Thyroid gland (tissue), 4 donors: ENCODE data around the gene CHGA.

Source experiments
- POLR2A ChIP-seq, 2 donors: fragments of 450-650 bp; IDR thresholded peaks; one replicate each; pipeline ENCODE4 v1.6.1; 2017; ENCODE audit warnings: antibody characterized with exemption in 2 of 2, mild to moderate bottlenecking in 2 of 2, moderate library complexity in 1 of 2
- TF ChIP-seq, protein P1 (sequence below), 6 experiments: fragments of 200-600 bp in 3 of 6; fragments of 450-650 bp in 3 of 6; sonication (generic) in 3 of 6; IDR thresholded peaks; one replicate each; pipeline ENCODE4 v1.5.1; 2016 to 2019; ENCODE audit warnings: antibody characterized with exemption in 6 of 6, mild to moderate bottlenecking in 2 of 6, inconsistent platforms in 1 of 6, moderate library complexity in 1 of 6

DNA sequence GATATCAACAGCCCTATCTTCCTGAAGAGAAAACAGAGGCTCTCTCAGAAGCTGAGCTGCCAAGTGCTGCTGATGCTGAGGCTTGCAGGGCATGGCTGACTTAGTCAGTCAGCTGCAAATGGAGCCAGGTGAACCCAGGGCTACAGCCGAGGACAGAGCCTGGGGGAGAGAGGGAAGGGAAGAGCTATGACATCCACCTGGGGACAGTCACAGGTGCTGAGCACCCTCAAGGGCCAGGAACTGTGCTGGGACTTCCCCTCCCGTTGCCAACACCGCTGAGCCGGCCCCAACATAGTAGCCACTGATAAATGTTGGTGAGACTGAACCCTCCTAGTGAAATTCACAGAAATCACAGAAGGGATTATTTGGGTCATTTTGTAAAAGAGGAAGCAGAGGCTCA lies 6.7 kb upstream of the CHGA start:
- no peak for TF ChIP-seq POLR2A (IDR thresholded peaks at IDR 0.05)
- TF ChIP-seq, protein P1, sequence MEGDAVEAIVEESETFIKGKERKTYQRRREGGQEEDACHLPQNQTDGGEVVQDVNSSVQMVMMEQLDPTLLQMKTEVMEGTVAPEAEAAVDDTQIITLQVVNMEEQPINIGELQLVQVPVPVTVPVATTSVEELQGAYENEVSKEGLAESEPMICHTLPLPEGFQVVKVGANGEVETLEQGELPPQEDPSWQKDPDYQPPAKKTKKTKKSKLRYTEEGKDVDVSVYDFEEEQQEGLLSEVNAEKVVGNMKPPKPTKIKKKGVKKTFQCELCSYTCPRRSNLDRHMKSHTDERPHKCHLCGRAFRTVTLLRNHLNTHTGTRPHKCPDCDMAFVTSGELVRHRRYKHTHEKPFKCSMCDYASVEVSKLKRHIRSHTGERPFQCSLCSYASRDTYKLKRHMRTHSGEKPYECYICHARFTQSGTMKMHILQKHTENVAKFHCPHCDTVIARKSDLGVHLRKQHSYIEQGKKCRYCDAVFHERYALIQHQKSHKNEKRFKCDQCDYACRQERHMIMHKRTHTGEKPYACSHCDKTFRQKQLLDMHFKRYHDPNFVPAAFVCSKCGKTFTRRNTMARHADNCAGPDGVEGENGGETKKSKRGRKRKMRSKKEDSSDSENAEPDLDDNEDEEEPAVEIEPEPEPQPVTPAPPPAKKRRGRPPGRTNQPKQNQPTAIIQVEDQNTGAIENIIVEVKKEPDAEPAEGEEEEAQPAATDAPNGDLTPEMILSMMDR (IDR thresholded peaks at IDR 0.05): no peak
